ENCODE data around the gene SVIL. TPM values are rescaled to one million over a fixed set of nuclear protein-coding genes. Genes with fewer than 3 reads are reported as not detected.
A peak's percentile ranks its signal among the peaks of the same experiment; 100 is the strongest.

SVIL gene
- total RNA-seq (2022) = 111 and 147 TPM in 2 replicates
- percentile 95 among the genes with signal in this experiment for Bru-seq, nascent RNA
- BruChase-seq, experiment 1, labeled RNA remaining after a 6-hour chase = percentile 94 among the genes with signal in this experiment
- percentile 95 among the genes with signal in this experiment for BruChase-seq, experiment 2, labeled RNA remaining after a 2-hour chase
- long read RNA-seq, partial matches to known transcripts = 19 of 37 reads
- long read RNA-seq, other reads (novel, unspliced or antisense) = 18 of 37 reads

GRCh38 chr10:29634764-29635625 is at the start of gene SVIL:
TSS of gene SVIL (minus strand) at chr10:29634971. CDS start at chr10:29555058, 79,913 bp downstream.
- TSS peak; percentile 29 for BruUV-seq (replicated peaks)
- Mint-ChIP-seq H3K4me1 (ENCODE audit: low read depth, unreplicated experiment) (peaks cover 65% of the 10 kb centered on the region), H3K27me3 (ENCODE audit: unreplicated experiment) (no peaks in the 10 kb centered on the region), H3K4me3 (ENCODE audit: low read depth, unreplicated experiment) (peak within 1 kb of the TSS; percentile 28), H3K36me3 (ENCODE audit: insufficient read depth, unreplicated experiment) (peaks cover 22% of the 10 kb centered on the region), H3K27ac (ENCODE audit: unreplicated experiment) (peak within 1 kb of the TSS; percentile 62), H3K9me3 (ENCODE audit: low read depth, unreplicated experiment) (peaks cover 2% of the 10 kb centered on the region)
- CTCF ChIA-PET = interaction anchor here (0.6 to 1.2 kb wide), 2 partner anchors 12 to 45 kb away, joined by 3 read pairs; no protein-coding TSS in a partner anchor
- DNase-seq = no peak
- intact Hi-C loops (cut with micrococcal nuclease; ENCODE audit: unreplicated experiment) = loop anchor here (2.0 to 5.0 kb wide), 2 partner anchors 24 to 97 kb away; no protein-coding TSS in a partner anchor
- no peak for TF ChIP-seq CTCF (IDR thresholded peaks at IDR 0.05; ENCODE audit: unreplicated experiment)

GRCh38 chr10:29681676-29682448 is 47.1 kb upstream of the SVIL start:
- Mint-ChIP-seq H3K36me3 (ENCODE audit: insufficient read depth, unreplicated experiment) (peaks cover 75% of the 10 kb centered on the region), H3K4me1 (ENCODE audit: low read depth, unreplicated experiment) (peaks cover 35% of the 10 kb centered on the region), H3K27me3 (ENCODE audit: unreplicated experiment) (no peaks in the 10 kb centered on the region), H3K27ac (ENCODE audit: unreplicated experiment) (peak overlapping the region; percentile 15), H3K4me3 (ENCODE audit: low read depth, unreplicated experiment) (no peak overlapping the region), H3K9me3 (ENCODE audit: low read depth, unreplicated experiment) (peaks cover 3% of the 10 kb centered on the region)
- no TSS peak for BruUV-seq (replicated peaks)
- intact Hi-C loops (cut with micrococcal nuclease; ENCODE audit: unreplicated experiment) = no loop called here
- CTCF ChIA-PET = interaction anchor here (0.6 kb wide), 1 partner anchor 46 kb away, joined by 3 read pairs; no protein-coding TSS in a partner anchor
- no peak for DNase-seq
- TF ChIP-seq CTCF (IDR thresholded peaks at IDR 0.05; ENCODE audit: unreplicated experiment) = no peak

- TF ChIP-seq CTCF (IDR thresholded peaks at IDR 0.05; ENCODE audit: unreplicated experiment) = no peak
- intact Hi-C loops (cut with micrococcal nuclease; ENCODE audit: unreplicated experiment) = no loop called here
- Mint-ChIP-seq H3K27me3 (ENCODE audit: unreplicated experiment) (no peaks in the 10 kb centered on the region), H3K36me3 (ENCODE audit: insufficient read depth, unreplicated experiment) (peaks cover 76% of the 10 kb centered on the region), H3K27ac (ENCODE audit: unreplicated experiment) (no peak overlapping the region), H3K9me3 (ENCODE audit: low read depth, unreplicated experiment) (peaks cover 9% of the 10 kb centered on the region), H3K4me1 (ENCODE audit: low read depth, unreplicated experiment) (peaks cover 34% of the 10 kb centered on the region), H3K4me3 (ENCODE audit: low read depth, unreplicated experiment) (no peak overlapping the region)
- DNase-seq = no peak
- no TSS peak for BruUV-seq (replicated peaks)
- CTCF ChIA-PET = no interaction called here
These were observed 45.3 kb upstream of the SVIL start for GRCh38 chr10:29680091-29680490.

- Mint-ChIP-seq H3K27ac (ENCODE audit: unreplicated experiment) (no peak overlapping the region), H3K27me3 (ENCODE audit: unreplicated experiment) (no peaks in the 10 kb centered on the region), H3K4me3 (ENCODE audit: low read depth, unreplicated experiment) (no peak overlapping the region), H3K36me3 (ENCODE audit: insufficient read depth, unreplicated experiment) (peaks cover 84% of the 10 kb centered on the region), H3K4me1 (ENCODE audit: low read depth, unreplicated experiment) (peaks cover 22% of the 10 kb centered on the region), H3K9me3 (ENCODE audit: low read depth, unreplicated experiment) (peaks cover 14% of the 10 kb centered on the region)
- no peak for TF ChIP-seq CTCF (IDR thresholded peaks at IDR 0.05; ENCODE audit: unreplicated experiment)
- BruUV-seq (replicated peaks) = no TSS peak
- intact Hi-C loops (cut with micrococcal nuclease; ENCODE audit: unreplicated experiment) = no loop called here
- DNase-seq = no peak
- CTCF ChIA-PET = no interaction called here
These were observed 42.0 kb upstream of the SVIL start for GRCh38 chr10:29676732-29677131.

All from Calu3 (cell line).